ENCODE results near the gene GSPT2.
"Not testable (repeated sequence)": the region's sequence is repeated elsewhere in the genome, so short reads cannot be mapped to it uniquely, and the experiment has no call there.

Gene GSPT2

GRCh38 chrX:51743179-51743957 is at the start of gene GSPT2:
Gene GSPT2 (plus strand): TSS chrX:51743442. CDS start chrX:51743627, 185 bp downstream.
- peak in 57 of 58 donors; percentile 1 to 80 (median 44) for DNase-seq

GRCh38 chrX:51694254-51694653 is 49.0 kb upstream of the GSPT2 start:
- no peak for DNase-seq

GRCh38 chrX:51697397-51697796 is 45.8 kb upstream of the GSPT2 start:
- no peak for DNase-seq

GRCh38 chrX:51710277-51711164 is 32.7 kb upstream of the GSPT2 start, which contains the start of gene CENPVL1:
Gene CENPVL1 (plus strand): TSS chrX:51710512. CDS start chrX:51710512, 0 bp downstream.
- not testable (repeated sequence) for DNase-seq

GRCh38 chrX:51712943-51713647 is 30.1 kb upstream of the GSPT2 start:
- DNase-seq, result not testable (repeated sequence)

GRCh38 chrX:51728202-51728601 is 15.0 kb upstream of the GSPT2 start:
- no peak for DNase-seq

GRCh38 chrX:51737091-51737490 is 6.2 kb upstream of the GSPT2 start:
- DNase-seq, result no peak

- DNase-seq, result no peak
Measured at GRCh38 chrX:51742586-51742985, 656 bp upstream of the GSPT2 start.

GRCh38 chrX:51747671-51748070 is 4.4 kb downstream of the GSPT2 start:
- DNase-seq, result no peak

GRCh38 chrX:51759055-51759839 is 16.0 kb downstream of the GSPT2 start:
- DNase-seq, result peak in 30 of 58 donors; percentile 0 to 64 (median 4)

- no peak for DNase-seq
Measured at GRCh38 chrX:51760657-51761056, 17.4 kb downstream of the GSPT2 start.

GRCh38 chrX:51766546-51766945 is 23.3 kb downstream of the GSPT2 start:
- DNase-seq, result no peak

GRCh38 chrX:51776851-51777250 is 33.6 kb downstream of the GSPT2 start:
- no peak for DNase-seq

- no peak for DNase-seq
Measured at GRCh38 chrX:51779306-51779705, 36.1 kb downstream of the GSPT2 start.

- DNase-seq, result no peak
Measured at GRCh38 chrX:51795136-51795535, 51.9 kb downstream of the GSPT2 start.

Measured in anterior cingulate cortex (tissue), 58 donors.